ENCODE measurements around the gene BANP.
"Not testable (repeated sequence)": the region's sequence is repeated elsewhere in the genome, so short reads cannot be mapped to it uniquely, and the experiment has no call there.

BANP gene

GRCh38 chr16:88110875-88111494 lies 159.8 kb downstream of the BANP start:
- not testable (repeated sequence) for DNase-seq

- DNase-seq = not testable (repeated sequence)
These were observed 160.7 kb downstream of the BANP start for GRCh38 chr16:88111976-88112375.

- no peak for DNase-seq
These were observed 162.4 kb downstream of the BANP start for GRCh38 chr16:88113545-88114045.

- DNase-seq = not testable (repeated sequence)
These were observed 163.5 kb downstream of the BANP start for GRCh38 chr16:88114541-88115228.

- DNase-seq = no peak
These were observed 164.9 kb downstream of the BANP start for GRCh38 chr16:88116121-88116520.

- DNase-seq = no peak
These were observed 166.2 kb downstream of the BANP start for GRCh38 chr16:88117476-88117868.

- no peak for DNase-seq
These were observed 167.1 kb downstream of the BANP start for GRCh38 chr16:88118376-88118775.

- not testable (repeated sequence) for DNase-seq
These were observed 167.9 kb downstream of the BANP start for GRCh38 chr16:88118852-88119741.

GRCh38 chr16:88119881-88120751 lies 168.9 kb downstream of the BANP start:
- DNase-seq = not testable (repeated sequence)

- no peak for DNase-seq
These were observed 169.6 kb downstream of the BANP start for GRCh38 chr16:88120812-88121211.

GRCh38 chr16:88121391-88121790 lies 170.2 kb downstream of the BANP start:
- not testable (repeated sequence) for DNase-seq

GRCh38 chr16:88121886-88122580 lies 170.8 kb downstream of the BANP start:
- DNase-seq = no peak

Data from NCI-H526 (cell line).